HG03575 (cell line): Measurements from ENCODE around the gene CLEC18C.
"Not testable (repeated sequence)": the region's sequence is repeated elsewhere in the genome, so short reads cannot be mapped to it uniquely, and the experiment has no call there.

ENCODE experiments used
- ATAC-seq: cut with Tn5 transposase; IDR thresholded peaks from one replicate; pipeline ENCODE4 v1.9.1; 2021; ENCODE audit not compliant: unreplicated experiment, insufficient number of reproducible peaks, low FRiP score; ENCODE audit errors: extremely low read depth

The CLEC18C gene

DNA sequence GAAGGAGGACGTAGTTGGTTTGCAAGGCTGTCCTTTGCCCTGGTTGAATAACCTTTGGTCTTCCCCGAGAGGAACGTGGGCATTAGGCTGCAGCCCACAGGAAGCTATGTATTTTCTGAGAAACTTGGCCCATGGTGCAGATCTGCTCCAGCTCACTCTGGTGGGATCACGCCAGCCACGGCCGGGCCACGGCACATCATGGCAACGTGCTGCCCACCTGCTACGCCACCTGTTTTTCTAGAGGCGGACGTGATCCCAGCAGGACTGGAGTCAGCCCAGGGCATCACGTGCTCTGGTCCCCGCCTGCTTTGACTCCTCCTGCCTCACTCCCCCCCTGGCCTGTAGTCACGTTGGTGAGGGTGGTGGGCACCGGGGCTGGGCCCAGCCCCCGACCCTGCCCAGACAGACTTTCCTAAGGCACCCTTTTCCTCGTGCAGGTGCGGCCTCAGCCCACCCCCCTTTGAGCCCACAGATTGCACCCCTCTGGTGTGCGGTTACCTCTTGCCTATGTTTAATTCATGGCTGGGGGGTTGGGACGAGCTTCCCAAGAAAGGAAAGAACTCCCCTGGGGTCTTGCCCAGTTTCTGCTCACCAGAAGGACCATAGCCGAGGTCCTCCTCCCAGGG, at the start of gene CLEC18C:
Gene CLEC18C, plus strand, starts transcription at position 576 of the 626 bp plus-strand sequence. CDS start 492 bp downstream, outside the sequence.
- ATAC-seq: not testable (repeated sequence)

DNA sequence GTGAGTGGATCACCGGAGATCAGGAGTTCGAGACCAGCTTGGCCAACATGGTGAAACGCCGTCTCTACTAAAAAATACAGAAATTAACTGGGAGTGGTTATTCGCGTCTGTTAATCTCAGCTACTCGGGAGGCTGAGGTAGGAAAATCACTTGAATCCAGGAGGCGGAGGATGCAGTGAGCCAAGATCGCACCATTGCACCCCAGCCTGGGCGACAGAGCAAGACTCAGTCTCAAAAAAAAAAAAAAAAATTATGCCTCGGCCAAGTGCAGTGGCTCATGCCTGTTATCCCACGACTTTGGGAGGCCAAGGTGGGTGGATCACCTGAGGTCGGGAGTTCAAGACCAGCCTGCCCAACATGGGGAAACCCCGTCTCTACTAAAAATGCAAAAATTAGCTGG, 49.8 kb upstream of the CLEC18C start:
- not testable (repeated sequence) for ATAC-seq

DNA sequence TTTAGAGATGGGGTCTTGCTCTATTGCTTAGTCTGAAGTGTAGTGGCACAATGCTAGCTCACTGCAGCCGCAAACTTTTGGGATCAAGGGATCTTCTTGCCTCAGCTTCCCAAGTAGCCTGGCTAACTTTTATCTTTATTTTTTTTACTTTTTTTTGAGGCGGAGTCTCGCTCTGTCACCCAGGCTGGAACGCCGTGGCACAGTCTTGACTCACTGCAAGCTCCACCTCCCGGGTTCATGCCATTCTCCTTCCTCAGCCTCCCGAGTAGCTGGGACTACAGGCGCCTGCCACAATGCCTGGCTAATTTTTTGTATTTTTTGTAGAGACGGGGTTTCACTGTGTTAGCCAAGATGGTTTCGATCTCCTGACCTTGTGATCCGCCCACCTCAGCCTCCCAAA, 47.4 kb upstream of the CLEC18C start:
- ATAC-seq: not testable (repeated sequence)

DNA sequence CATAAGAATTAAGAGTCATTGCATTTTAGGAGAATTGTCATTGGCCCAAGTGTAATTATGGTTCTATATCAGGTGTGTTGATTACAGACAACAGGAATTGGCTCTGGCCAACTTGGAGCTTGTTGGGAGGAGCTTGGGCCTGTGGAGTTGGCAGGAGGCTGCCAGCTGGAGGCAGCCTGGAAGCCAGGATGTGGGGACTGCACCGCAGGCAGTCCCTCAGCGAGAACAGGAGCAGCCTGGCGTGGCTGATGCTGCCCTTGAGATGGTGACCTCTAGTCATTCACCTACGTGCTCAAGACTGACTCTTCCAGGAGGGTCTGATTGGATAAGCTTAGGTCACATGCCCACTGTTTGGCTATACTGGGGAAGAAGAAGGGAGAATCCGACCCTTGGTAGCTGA, 45.9 kb upstream of the CLEC18C start:
- not testable (repeated sequence) for ATAC-seq

DNA sequence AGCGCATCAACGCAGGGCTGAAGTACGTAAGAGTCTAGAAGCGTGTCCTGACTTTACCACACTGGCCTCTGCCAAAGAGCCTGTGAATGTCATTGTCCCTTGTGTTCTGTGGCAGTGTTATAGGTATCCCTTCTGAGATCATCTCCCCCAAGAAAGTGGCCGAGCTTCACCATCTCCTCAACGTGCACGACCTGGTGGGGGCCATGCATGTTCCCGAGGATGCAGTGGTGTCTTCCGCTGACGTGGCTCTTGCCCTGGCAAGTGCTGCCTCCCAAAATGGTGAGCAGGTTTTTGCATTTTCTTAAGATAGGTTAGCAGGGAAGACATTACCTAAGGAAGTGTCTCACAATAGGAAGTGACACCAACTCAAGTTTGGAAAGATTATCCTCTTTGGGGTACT, 44.7 kb upstream of the CLEC18C start:
- ATAC-seq: not testable (repeated sequence)

DNA sequence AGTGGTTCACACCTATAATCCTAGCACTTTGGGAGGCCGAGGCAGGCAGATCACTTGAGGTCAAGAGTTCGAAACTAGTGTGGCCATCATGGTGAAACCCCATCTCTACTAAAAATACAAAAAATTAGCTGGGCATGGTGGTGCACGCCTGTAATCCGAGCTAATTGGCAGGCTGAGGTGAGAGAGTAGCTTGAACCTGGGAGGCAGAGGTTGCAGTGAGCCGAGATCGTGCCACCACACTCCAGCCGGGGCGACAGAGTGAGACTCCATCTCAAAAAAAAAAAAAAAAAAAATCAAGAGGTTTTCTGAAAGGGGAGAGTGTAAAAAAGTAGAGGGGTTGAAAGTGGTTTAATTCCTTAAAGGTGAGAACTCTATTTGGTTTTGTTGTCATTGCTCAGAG, 37.8 kb upstream of the CLEC18C start:
- not testable (repeated sequence) for ATAC-seq

DNA sequence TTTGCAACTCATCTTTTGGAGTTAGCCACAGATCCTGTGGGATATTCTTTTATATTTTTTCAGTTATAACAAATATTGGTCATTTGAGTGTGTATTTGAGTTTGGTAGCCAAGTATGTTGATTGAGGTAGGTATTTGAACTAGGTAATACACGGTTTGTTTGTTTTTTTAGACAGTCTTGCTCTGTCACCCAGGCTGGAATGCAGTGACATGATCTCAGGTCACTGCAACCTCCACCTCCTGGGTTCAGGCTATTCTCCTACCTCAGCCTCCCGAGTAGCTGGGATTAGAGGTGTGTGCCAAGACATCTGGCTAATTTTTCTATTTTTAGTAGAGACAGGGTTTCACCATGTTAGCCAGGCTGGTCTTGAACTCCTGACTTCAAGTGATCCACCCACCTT, 37.0 kb upstream of the CLEC18C start:
- not testable (repeated sequence) for ATAC-seq

DNA sequence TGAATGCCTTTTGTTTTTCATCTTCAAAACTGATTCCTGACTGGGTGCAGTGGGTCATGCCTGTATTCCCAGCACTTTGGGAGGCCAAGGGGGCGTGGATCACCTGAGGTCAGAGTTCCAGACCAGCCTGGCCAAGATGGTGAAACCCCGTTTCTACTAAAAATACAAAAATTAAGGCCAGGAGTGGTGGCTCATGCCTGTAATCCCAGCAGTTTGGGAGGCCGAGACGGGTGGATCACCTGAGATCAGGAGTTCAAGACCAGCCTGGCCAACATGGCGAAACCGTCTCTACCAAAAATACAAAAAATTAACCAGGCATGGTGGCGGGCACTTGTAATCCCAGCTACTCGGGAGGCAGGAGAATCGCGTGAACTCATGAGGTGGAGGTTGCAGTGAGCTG, 30.8 kb upstream of the CLEC18C start:
- ATAC-seq: not testable (repeated sequence)

DNA sequence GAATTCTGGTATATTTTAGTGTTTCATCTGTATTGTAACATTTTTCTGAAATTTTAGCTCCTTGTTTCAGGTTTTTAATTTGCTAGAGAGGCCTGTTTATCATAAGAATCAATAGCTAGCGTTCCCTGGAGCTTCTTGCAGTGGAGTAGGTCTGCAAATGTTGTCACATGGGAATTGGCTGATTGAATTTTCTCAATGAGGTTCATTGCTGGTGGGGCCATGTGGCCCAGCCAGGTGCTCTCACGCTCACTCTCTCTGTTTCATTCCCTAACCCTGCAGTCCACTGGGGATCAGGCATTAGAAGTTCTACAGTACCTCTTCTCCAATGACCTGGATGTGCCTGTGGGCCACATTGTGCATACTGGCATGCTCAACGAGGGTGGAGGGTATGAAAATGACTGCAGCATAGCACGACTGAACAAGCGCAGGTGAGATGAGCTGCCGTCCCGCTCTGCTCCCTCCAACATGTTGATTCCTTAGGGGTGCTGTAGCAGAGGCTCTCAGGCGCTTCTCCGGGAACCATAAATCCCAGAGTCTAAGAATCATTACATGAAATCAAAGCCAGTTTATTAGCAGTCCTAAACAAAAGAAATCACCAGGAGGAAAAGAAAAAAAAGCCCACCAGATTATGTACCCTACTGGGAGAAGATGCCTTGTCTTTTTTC, 30.2 kb upstream of the CLEC18C start:
- not testable (repeated sequence) for ATAC-seq

DNA sequence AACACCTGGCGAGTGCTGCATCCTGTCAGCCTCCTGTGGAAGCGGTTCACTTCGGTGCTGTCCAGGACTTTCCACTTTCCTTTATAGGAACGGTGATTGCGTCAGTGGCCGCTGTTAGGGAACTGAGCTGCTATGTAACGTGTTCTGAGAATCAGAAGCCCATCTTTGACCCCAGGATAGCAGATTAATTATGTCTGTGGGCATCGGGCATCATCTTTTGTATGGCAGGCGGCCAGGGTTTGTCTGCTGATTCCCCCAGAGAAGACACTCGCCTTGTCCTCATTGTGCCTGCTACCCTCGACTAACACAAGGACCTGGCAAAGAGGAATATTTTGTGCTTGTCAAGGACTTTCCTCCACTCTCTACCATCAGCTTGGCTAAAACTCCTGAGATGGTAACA, 25.7 kb upstream of the CLEC18C start:
- not testable (repeated sequence) for ATAC-seq

DNA sequence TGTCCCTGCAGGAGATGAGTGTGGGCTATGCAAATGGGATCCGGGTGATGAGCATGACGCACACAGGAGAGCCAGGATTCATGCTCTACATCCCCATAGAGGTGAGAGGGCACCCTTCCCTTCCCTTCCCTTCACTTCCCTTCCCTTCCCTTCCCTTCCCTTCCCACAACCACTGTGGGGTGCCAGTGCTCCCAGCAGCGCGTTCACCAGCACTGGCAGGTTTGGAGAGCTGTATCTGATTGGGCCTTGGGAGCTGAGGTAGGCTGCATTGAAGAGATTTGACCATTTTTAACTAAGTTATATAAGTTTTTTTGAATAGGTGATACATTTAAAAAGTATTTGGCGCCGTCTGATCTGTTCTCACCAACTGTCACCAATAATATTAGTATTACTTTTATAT, 25.1 kb upstream of the CLEC18C start:
- not testable (repeated sequence) for ATAC-seq

DNA sequence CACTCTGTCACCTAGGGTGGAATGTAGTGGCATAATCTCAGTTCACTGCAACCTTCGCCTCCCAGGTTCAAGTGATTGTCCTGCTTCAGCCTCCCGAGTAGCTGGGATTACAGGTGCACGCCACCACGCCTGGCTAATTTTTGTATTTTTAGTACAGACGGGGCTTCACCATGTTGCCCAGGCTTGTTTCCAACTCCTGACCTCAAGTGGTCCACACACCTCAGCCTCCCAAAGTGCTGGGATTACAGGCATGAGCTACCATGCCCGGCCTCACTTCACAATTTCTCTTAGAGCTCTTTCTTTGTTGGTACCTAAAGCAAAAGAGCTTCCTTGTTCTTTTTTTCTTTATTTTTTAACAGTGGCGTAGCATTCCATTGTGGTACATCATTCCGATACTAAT, 24.3 kb upstream of the CLEC18C start:
- ATAC-seq: not testable (repeated sequence)

DNA sequence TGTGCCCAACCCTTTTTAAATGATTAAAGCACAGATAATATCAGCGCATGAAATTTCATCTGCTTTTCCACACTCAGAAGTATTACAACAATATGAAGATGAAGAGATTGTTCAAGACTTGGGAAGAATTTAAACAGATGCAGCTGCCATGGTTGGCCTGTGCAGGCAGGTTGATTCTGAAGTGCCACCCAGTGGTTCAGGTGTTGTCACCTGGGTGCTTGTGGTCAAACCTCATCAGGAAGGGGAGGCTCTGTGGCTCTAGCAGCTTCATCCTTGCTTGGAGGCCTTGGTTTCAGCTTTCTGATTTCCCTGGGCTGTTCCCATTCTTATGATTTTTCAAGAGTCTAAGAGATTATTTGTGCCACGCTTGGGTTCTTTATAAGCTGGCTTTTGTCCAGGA, 22.2 kb upstream of the CLEC18C start:
- ATAC-seq: no peak

DNA sequence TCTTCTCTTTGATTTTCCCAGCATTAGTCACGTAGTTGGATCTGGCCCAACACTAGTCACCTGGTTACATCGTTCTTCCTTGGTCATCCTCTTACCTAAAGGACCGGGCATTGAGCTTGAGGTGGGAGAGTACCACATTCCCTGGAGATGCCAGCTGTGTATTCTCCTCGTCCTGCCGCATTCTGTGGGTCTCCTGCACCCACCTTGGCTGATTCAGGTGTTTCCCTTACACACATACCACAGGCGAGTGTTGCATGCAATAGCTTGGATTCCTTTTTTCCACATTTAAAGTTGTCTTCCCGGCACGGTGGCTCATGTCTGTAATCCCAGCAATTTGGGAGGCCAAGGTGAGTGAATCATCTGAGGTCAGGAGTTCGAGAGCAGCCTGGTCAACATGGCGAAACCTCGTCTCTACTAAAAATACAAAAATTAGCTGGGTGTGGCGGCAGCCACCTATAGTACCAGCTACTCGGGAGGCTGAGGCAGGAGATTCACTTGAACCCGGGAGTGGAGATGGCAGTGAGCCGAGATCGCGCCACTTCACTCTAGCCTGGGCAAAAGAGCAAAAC, 21.6 kb upstream of the CLEC18C start:
- ATAC-seq: no peak

DNA sequence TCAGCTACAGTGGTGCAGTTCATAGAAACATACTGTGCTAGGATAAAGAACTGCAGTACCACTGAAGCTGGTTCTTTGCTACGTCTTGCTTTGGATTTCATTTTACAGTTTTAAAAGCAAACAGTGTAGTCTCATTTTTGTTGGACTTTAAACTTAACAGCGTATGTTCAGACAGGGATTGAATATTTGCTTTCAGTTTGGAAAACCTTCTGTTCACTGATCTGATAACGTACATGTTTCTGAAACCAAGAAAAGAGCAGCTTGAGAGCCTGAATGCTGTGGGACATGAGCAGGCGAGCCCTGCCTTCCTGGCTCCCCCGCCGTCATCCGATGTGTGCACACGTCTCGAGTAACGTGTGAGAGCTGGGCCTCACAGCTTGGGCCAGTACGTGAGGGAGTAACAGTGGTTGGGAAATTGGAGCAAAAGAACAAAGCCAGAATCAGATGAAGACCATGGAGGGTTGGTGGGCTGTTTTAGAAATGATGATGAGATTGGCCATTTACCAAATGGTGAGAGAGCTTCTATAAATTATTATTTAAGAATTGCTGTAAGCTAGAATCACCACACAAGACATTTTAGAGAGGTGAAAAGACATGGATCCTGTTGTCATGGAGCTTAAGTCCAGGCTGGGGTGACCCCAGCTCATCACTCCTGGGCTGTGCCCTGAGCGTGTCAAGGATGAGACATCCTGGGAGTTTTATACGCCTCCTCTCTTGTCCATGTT, 20.8 kb upstream of the CLEC18C start:
- no peak for ATAC-seq

DNA sequence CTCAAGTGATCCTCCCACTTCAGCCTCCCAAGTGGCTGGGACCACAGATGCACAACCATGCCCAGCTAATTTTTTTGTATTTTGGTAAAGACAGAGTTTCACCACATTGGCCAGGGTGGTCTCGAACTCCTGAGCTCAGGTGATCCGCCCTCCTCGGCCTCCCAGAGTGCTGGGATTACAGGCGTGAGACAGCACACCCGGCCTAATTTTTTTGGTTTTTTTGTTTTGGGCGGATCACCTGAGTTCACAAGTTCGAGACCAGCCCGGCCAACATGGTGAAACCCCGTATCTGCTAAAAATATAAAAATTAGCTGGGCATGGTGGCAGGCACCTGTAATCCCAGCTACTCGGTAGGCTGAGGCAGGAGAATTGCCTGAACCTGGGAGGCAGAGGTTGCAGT, 18.9 kb upstream of the CLEC18C start:
- ATAC-seq: not testable (repeated sequence)

DNA sequence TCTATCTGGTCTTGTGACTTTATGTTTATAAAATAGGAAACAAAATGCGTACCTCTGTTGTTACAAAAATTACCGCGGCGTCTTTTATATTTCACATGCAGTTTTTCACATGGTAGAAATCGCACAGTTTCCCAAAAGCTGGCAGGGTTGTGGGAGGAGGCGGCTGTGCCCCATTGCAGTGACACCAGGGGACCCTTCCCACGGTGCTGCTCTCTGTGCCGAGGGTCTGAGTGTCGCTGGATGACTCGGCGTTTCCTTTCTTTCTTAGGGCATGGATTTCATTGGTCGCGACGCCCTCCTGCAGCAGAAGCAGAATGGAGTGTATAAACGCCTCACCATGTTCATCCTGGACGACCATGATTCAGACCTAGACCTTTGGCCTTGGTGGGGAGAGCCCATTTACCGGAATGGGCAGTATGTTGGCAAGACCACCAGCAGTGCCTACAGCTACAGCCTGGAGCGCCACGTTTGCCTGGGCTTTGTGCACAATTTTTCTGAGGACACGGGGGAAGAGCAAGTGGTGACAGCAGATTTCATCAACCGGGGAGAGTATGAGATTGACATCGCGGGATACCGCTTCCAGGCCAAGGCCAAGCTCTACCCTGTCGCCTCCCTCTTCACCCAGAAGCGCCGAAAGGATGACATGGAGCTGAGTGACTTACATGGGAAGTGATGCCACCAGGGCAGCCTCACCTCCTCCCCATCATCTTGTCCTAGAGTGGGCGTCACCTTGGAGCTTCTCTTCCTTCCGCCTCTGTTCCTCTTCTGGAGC, 17.2 kb upstream of the CLEC18C start:
- no peak for ATAC-seq

DNA sequence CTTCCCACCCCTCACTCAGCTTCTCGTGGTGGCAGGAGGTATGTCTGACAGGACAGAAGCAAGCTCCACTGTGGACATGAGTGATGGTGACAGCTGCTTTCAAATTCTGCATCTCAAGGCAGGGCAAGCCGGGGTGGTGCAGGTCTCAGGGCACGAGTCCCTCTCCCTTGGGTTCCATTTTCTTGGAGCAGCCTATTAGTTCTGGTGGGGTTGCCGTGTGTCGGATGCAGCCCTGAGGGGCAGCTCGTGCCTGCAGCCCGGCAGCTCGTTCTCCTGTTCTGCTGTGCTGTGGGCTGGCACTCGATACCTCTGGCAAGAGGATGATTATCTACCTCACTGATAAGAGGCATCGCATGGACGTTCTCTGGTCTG, 16.5 kb upstream of the CLEC18C start:
- no peak for ATAC-seq
